Ramos (cell line): Measurements from ENCODE around the gene NSG1.

Experiments
- in situ Hi-C: fragments of 300-500 bp; cut with MboI; formaldehyde crosslinking; loops from one replicate; pipeline ENCODE4 v1.14.3; 2022; ENCODE audit warnings: low sequenced_read_pairs; ENCODE audit not compliant: unreplicated experiment

NSG1 gene

DNA sequence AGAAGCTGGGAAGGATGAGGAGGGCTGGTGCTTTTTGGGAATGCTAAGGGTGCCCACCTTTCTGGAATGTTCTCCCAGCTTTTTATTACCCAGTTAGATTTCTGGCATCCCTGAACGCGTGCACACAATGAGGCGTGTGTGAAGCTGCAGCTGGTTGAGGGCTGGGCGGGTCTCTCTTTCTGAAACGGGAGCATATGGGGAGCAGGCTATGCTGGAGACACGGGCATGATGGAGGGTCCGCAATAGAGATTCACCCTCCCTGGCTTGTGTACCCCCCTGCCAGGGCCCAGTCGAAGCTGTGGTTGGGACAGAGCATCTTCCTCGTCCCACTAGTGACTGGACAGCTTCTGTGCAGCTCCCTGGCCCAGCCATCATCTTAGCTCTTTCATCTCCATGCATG lies 8.5 kb downstream of the NSG1 start:
- in situ Hi-C loops, result no loop called here

- in situ Hi-C loops, result no loop called here
Measured at GRCh38 chr4:4395849-4396627, 9.1 kb downstream of the NSG1 start.

DNA sequence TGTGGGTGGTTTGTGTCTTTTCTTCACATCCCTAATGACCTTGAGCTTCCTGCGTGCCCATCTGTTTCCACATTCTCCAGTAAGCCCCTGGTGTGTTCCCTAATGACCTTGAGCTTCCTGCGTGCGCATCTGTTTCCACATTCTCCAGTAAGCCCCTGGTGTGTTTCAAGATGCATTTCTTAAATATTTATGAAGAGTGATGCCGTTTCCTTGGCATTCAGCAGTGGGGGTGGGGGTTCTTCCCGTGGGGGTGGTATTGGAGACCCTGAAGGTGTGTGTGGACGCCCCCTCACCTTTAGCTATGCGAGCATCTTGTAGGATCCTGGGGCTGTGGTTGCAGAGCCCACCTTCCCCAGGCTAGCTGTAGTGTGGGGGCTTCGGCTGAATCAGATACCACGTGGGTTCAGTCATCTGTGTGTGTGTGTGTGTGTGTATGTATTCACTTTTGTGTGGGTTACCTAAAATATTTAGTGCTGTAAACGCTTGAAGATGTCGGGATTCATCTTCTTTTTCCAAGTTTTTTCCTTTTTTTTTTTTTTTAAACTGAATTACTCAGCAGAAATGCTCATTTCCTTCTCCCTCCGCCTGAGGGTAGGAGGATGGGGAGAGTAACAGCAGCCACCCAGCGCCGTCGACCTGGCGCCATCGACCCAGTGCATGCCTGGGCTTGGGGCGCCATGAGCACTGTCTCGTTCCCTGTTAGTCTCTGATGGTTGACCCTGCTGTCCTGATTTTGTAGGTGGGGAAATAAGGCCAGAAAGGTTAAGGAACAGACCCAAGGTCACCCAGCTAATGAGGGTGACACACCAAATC lies 9.9 kb downstream of the NSG1 start:
- in situ Hi-C loops, result no loop called here

GRCh38 chr4:4397441-4397819 lies 10.5 kb downstream of the NSG1 start:
- in situ Hi-C loops, result no loop called here

DNA sequence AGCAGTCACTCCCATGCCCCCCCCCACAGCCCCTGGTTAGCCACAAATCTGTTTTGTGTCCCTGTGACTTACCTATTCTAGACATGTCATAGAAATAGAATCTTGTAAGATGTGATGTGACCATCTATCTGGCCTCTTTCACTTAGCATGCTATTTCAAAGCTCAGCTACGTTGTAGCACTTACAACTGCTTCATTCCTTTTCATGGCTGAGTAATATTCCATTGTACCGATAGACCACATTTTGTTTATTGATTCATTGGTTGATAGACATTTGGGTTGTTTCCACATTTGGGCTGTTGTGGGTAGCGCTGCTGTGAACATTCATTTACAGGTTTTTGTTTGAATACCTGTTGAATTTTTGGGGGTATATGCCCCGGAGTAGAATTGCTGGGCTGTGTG lies 11.5 kb downstream of the NSG1 start:
- in situ Hi-C loops, result no loop called here

GRCh38 chr4:4401036-4401435 lies 14.1 kb downstream of the NSG1 start:
- in situ Hi-C loops, result no loop called here

GRCh38 chr4:4402966-4403365 lies 16.1 kb downstream of the NSG1 start:
- in situ Hi-C loops, result no loop called here

GRCh38 chr4:4405358-4405962 lies 18.6 kb downstream of the NSG1 start:
- in situ Hi-C loops, result no loop called here

DNA sequence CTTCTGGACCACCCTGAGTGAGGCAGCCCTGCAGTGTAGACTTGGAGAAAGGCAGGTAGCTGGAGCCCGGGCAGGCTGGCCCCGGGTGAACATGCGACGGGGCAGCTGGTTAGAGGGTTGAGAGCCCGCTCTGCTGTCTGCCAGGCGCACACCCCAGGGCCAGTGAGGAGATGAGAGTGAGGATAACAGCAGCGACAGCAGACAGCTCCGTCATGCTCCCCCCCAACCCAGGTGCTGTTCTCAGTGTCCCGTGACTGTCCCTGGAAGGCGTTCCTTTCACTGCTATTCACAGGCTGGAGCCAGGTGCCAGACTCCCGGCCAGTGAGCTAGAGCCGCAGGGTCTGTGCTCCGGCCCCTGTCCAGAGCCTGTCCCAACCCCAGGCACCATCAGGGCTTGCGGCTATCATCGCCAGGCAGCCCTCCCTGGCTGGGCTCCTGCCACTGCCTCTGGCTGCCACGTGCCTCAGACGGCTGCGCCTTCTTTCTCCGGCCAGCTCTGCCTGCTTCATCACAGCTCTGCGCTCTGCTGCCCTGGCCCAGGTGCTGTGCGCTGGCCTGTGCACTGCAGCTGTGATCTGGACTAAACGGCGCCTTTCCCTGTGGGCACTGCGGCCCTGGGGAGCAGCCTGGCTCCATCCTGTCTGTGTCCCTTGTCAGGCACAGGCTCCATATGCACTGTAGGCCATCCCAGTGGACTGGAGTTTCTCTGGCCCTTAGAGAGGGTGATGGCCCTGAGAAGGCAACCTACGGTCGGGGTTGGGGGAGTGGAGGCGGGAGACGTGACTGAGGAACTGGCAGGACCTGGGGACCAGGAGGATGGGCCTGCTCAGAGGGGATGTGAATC lies 19.8 kb downstream of the NSG1 start:
- in situ Hi-C loops, result no loop called here

DNA sequence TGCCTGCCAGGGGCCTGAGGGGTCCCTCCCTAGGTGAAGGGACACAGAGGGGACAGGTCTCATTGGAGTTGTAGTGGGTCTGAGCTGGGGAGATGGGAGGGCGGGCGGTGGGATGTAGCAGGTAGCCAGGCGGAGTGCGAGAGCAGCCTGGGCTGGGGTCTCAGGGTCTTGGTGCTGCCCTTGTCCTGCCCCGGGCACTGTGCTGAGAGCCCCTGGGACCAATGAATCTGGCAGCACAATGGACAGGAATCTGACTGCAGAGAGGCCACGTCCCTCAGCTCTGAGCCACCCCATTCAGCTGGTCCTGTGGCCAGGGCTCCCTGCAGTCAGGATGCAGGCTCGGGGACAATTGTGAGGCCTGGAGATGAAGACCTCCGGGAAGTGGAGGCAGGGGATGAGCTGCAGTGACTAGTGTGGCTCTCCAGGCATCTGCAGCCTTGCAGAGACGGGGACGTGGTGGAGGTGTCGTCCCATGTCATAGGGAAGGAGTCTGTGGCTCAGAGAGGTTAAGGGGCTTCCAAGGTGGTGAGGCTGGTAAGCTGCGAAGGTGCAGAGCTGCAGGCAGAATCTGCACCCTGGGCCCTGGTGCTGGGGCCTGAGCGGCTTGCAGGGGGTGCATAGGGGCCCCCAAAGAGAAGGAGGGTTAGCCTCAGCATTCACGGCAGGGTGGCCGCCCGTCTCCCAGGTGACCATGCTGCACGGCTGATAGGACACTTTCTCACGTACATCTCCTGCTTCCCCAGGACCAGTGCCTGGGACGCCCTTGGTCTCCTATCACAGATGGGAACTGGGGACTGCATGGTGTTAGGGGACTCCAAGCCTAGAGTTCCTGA lies 20.6 kb downstream of the NSG1 start:
- in situ Hi-C loops, result no loop called here

DNA sequence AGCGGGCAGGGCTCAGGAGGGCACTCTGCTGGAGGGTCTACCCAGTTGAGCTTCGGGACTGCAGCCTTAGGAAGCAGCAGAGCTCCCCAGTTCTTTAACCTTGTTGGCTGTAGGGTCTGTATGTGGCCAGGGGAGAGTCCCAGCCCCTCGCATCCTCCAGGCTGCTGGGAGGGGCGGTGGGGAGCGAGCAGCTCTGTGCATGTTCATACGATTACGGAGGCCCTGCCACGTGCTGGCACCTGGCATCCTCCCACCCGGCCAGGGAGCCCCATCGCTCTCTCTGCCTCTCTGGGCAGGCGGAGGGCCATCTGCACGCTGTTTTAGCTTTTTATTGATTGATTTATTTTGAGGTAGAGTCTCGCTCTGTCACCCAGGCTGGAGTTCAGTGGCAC lies 21.2 kb downstream of the NSG1 start:
- in situ Hi-C loops, result no loop called here

- in situ Hi-C loops, result no loop called here
Measured at GRCh38 chr4:4408576-4409335, 21.9 kb downstream of the NSG1 start.

GRCh38 chr4:4409416-4410115 lies 22.7 kb downstream of the NSG1 start:
- in situ Hi-C loops, result no loop called here

DNA sequence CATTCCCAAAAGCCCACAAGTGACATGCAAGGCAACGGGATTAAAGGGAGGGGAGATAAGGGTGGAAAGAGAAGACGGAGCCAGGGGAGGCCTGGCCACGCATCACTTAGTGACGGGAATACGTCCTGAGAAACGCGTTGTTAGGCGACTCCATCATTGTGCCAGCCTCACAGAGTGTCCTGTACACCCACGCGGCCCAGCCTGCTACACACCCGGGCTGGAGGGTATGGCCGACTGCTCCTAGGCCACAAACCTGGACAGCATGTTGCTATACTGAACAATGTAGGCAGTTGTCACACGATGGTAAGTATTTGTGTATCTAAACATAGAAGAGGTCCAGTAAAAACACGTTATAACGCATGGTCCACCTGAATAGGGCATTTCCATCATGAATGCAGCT lies 23.4 kb downstream of the NSG1 start:
- in situ Hi-C loops, result no loop called here

- in situ Hi-C loops, result no loop called here
Measured at GRCh38 chr4:4411906-4412305, 25.0 kb downstream of the NSG1 start.

- in situ Hi-C loops, result no loop called here
Measured at GRCh38 chr4:4412641-4413372, 25.9 kb downstream of the NSG1 start.

DNA sequence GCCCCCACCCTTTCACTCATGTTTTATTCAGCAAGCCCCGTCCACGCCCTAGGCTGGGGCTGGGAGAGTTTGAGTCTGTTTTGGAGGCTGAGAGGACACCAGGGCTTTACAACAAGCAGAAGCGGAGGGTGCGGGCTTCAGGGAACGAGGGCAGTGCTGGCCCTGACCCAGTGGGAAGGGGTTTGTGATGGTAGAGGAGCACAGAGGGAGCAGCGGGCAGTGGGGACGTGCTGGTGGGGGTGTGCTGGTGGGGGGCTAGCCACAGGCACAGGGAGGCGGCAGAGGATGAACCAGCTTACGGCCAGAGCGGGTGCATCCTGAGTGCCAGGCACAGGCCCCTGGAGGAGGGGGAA lies 26.4 kb downstream of the NSG1 start:
- in situ Hi-C loops, result no loop called here

GRCh38 chr4:4413806-4414205 lies 26.9 kb downstream of the NSG1 start:
- in situ Hi-C loops, result no loop called here
